ACC112 (cell line): ENCODE results near the gene RAB21.

Experiments
- H2AFZ ChIP-seq: fragments of 200-600 bp; sonication (generic); one replicate; pipeline ENCODE4 v1.6.0; 2017; ENCODE audit warnings: antibody characterized with exemption, low read length; ENCODE audit not compliant: unreplicated experiment
- H3K27ac ChIP-seq: fragments of 200-600 bp; sonication (generic); 2 replicates; pipeline ENCODE4 v1.5.1; 2014; ENCODE audit warnings: low read depth, mild to moderate bottlenecking, antibody characterized with exemption, low read length, moderate library complexity
- H3K27me3 ChIP-seq: fragments of 200-600 bp; sonication (generic); 2 replicates; pipeline ENCODE4 v1.6.1; 2014; ENCODE audit warnings: mild to moderate bottlenecking, antibody characterized with exemption, low read length, moderate library complexity, mixed read lengths; ENCODE audit not compliant: insufficient read depth
- H3K36me3 ChIP-seq: fragments of 200-600 bp; sonication (generic); 2 replicates; pipeline ENCODE4 v1.6.1; 2016; ENCODE audit warnings: mild to moderate bottlenecking, antibody characterized with exemption, low read length, moderate library complexity, mixed read lengths; ENCODE audit not compliant: insufficient read depth
- H3K4me1 ChIP-seq: fragments of 200-600 bp; sonication (generic); one replicate; pipeline ENCODE4 v1.6.1; 2016; ENCODE audit warnings: low read length, mixed read lengths; ENCODE audit not compliant: insufficient read depth, unreplicated experiment, control insufficient read depth
- H3K4me3 ChIP-seq: fragments of 200-600 bp; sonication (generic); 2 replicates; pipeline ENCODE4 v1.5.1; 2014; ENCODE audit warnings: mild to moderate bottlenecking, low read depth, low read length
- H3K79me2 ChIP-seq: fragments of 200-600 bp; sonication (generic); one replicate; pipeline ENCODE4 v1.6.0; 2016; ENCODE audit warnings: low read length; ENCODE audit not compliant: control insufficient read depth, unreplicated experiment, insufficient read depth

RAB21 gene

DNA sequence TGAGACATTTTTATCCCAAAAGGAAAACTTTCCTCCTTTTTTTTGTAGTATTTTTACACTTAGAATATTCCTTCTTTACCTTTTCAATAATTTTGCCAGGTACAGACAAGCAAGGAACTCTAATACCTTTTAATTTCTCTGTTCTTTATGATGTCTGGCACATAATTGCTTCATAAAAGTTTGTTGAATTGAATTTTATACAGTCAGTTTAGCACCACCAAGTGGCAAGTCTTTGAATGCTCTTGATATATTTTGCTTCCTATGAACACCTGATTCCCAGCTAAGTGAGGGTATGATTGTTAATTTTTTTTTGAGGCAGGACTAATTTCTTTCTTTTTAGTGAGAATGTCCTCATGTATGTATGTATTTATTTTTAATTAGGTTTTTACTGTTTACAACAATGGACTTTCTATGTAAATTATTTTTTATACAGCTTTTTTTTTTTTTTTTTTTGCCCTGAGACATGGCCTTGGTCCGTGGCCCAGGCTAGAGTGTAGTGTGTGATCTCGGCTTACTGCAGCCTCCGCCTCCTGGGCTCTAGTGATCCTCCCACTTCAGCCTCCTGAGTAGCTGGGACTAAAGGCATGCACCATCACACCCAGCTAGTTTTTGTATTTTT lies 91.8 kb downstream of the RAB21 start:
- Histone ChIP-seq H3K4me3 (no peak overlapping the region), H3K4me1 (peaks cover 12% of the 10 kb centered on the region), H3K27me3 (no peaks in the 10 kb centered on the region), H3K79me2 (peaks cover 84% of the 10 kb centered on the region), H3K36me3 (peaks cover 18% of the 10 kb centered on the region), H3K27ac (no peak overlapping the region), H2AFZ (no peak overlapping the region)

DNA sequence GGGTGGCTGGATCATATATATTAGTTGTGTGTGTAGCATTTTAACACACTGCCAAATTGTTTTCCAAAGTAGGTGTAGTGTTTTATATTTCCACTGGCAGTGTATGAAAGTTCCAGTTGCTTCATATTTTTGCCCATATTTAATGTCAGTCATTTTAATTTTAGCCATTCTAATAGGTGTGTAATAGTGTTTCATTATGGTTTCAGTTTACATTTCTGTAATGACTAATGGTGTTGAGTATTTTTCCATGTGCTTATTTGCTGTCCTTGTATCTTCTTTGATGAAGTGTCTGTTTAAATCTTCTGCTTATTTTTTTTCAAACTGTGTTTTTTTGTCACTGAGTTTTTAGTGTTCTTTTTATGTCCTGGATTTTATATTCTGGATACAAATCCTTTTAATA lies 93.5 kb downstream of the RAB21 start:
- no peak overlapping the region for H2AFZ ChIP-seq
- H3K36me3 ChIP-seq = peaks cover 12% of the 10 kb centered on the region
- no peaks in the 10 kb centered on the region for H3K27me3 ChIP-seq
- H3K4me1 ChIP-seq = peaks cover 3% of the 10 kb centered on the region
- peaks cover 82% of the 10 kb centered on the region for H3K79me2 ChIP-seq
- H3K4me3 ChIP-seq = no peak overlapping the region
- no peak overlapping the region for H3K27ac ChIP-seq

DNA sequence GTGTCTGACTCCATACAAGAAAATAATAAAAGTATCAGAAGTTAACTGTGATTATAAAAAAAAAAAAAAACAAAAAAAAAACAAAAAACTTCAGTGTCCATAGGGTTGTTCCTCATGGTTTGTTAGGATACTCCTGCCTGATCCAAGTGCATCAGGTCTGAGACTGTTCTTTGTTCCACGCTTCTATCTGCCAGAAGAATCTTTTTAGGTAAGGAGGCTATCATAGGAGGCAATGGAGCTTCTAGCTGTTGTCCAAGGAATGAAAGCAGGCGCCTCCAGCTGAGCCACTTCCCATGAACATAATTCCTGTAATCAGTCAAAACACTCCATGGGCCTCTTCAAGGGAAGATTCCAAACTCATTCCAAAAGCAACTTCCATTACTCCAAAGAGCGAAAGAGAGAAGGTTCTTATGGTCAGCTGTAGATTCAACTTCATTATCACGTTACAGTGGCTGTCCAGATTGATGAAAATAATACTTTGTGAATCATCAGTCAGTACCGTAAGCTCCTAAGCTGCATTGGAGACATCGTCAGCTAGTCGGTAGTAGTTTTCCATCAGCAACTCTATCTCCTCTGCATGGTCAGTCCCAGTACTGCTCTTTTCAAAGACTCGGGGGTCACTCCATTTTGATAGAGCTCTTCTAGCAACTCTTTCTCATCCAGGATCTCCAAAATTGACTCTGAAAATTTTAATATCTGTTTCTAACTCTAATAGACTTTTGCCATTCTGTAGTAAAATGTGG lies 94.6 kb downstream of the RAB21 start:
- peaks cover 12% of the 10 kb centered on the region for H3K36me3 ChIP-seq
- H3K4me1 ChIP-seq = peaks cover 3% of the 10 kb centered on the region
- peaks cover 82% of the 10 kb centered on the region for H3K79me2 ChIP-seq
- no peak overlapping the region for H2AFZ ChIP-seq
- H3K4me3 ChIP-seq = no peak overlapping the region
- H3K27me3 ChIP-seq = no peaks in the 10 kb centered on the region
- no peak overlapping the region for H3K27ac ChIP-seq
